HL-60 (cell line): Measurements from ENCODE around the gene CTRB2.

Experiments
- DNase-seq, 2 experiments: peaks; one replicate each; pipeline ENCODE4 v3.0.0-alpha.2; 2010 to 2020; ENCODE audit warnings: low read depth in 1 of 2, low spot score in 1 of 2
- H3K27ac ChIP-seq: fragments of 250-450 bp; sonication (Bioruptor Pico); replicated peaks from 2 replicates; pipeline ENCODE4 v1.5.1; 2020; ENCODE audit warnings: mild to moderate bottlenecking, moderate library complexity
- H3K27me3 ChIP-seq: fragments of 250-450 bp; sonication (Bioruptor Pico); 2 replicates; pipeline ENCODE4 v1.5.1; 2021; ENCODE audit warnings: mild to moderate bottlenecking, moderate library complexity; ENCODE audit not compliant: insufficient read depth, poor library complexity, severe bottlenecking
- H3K4me3 ChIP-seq: replicated peaks from 2 replicates; pipeline ENCODE4 v1.5.1; 2011; ENCODE audit warnings: mild to moderate bottlenecking, control low read depth, low read length; ENCODE audit not compliant: insufficient read depth
- CTCF ChIP-seq: IDR thresholded peaks from one replicate; pipeline ENCODE4 v1.5.1; 2011; ENCODE audit warnings: low read length, control low read depth, inconsistent platforms; ENCODE audit not compliant: insufficient read depth
- GABPA ChIP-seq: IDR thresholded peaks from 2 replicates; pipeline ENCODE4 v1.6.1; 2012; ENCODE audit warnings: low read depth
- POLR2AphosphoS5 ChIP-seq: IDR thresholded peaks from 2 replicates; pipeline ENCODE4 v1.6.1; 2012; ENCODE audit warnings: low read depth
- REST ChIP-seq: IDR thresholded peaks from 2 replicates; pipeline ENCODE4 v1.6.1; 2012; ENCODE audit warnings: low read depth; ENCODE audit not compliant: insufficient replicate concordance
- SPI1 ChIP-seq: IDR thresholded peaks from 2 replicates; pipeline ENCODE4 v1.6.1; 2012; ENCODE audit warnings: low read depth, mild to moderate bottlenecking, borderline replicate concordance

CTRB2 gene

GRCh38 chr16:75248536-75249380, 41.8 kb upstream of the CTRB2 start:
- Histone ChIP-seq H3K4me3 (no peak overlapping the region), H3K27ac (no peak overlapping the region)
- no peak for DNase-seq

GRCh38 chr16:75248142-75248535, 41.2 kb upstream of the CTRB2 start:
- TF ChIP-seq CTCF: no peak
- no peak for TF ChIP-seq GABPA
- TF ChIP-seq REST: no peak
- no peak for TF ChIP-seq SPI1
- no peak for TF ChIP-seq POLR2AphosphoS5
- peaks cover 54% of the 10 kb centered on the region for H3K27me3 ChIP-seq

More at GRCh38 chr16:75248536-75249380, 41.8 kb upstream of the CTRB2 start:
- H3K27me3 ChIP-seq: peaks cover 60% of the 10 kb centered on the region
- no peak for TF ChIP-seq GABPA
- no peak for TF ChIP-seq POLR2AphosphoS5
- no peak for TF ChIP-seq SPI1
- no peak for TF ChIP-seq CTCF
- TF ChIP-seq REST: no peak

GRCh38 chr16:75247249-75247648, 40.3 kb upstream of the CTRB2 start:
- no peak for DNase-seq
- Histone ChIP-seq H3K27ac (no peak overlapping the region), H3K4me3 (no peak overlapping the region), H3K27me3 (peaks cover 45% of the 10 kb centered on the region)
- TF ChIP-seq POLR2AphosphoS5 (no peak), REST (no peak), SPI1 (no peak), CTCF (no peak)

More at GRCh38 chr16:75248142-75248535, 41.2 kb upstream of the CTRB2 start:
- Histone ChIP-seq H3K27ac (no peak overlapping the region), H3K4me3 (no peak overlapping the region)
- DNase-seq: no peak
